Measurements from ENCODE around the gene RNF182.

GRCh38 chr6:13978102-13978640, 53.4 kb downstream of the RNF182 start:
- TF ChIP-seq CTCF (IDR thresholded peaks at IDR 0.05 in 2 of 3, conservative IDR thresholded peaks at IDR 0.05 in 1 of 3; ENCODE audit: control insufficient read depth in 2 of 3, extremely low read depth in 1 of 3, insufficient read depth in 1 of 3, low read depth in 3 of 3, low read length in 3 of 3) = no peak
- TF ChIP-seq ZBTB40 (IDR thresholded peaks at IDR 0.05; ENCODE audit: borderline replicate concordance) = no peak
- no peak for TF ChIP-seq STAT3 (IDR thresholded peaks at IDR 0.05; ENCODE audit: low read depth, low read length)
- no peak for TF ChIP-seq EP300 (IDR thresholded peaks at IDR 0.05; ENCODE audit: borderline replicate concordance in 1 of 2, control insufficient read depth in 1 of 2, low read depth in 2 of 2, low read length in 2 of 2)
- no peak for TF ChIP-seq HDAC2 (IDR thresholded peaks at IDR 0.05)
- TF ChIP-seq CBX3 (IDR thresholded peaks at IDR 0.05; ENCODE audit: borderline replicate concordance, low read depth) = no peak
- TF ChIP-seq TARDBP (IDR thresholded peaks at IDR 0.05; ENCODE audit: borderline replicate concordance) = no peak
- TF ChIP-seq POLR2A (IDR thresholded peaks at IDR 0.05; ENCODE audit: low read depth, low read length) = no peak
- no peak for TF ChIP-seq FOS (IDR thresholded peaks at IDR 0.05; ENCODE audit: borderline replicate concordance, extremely low read depth, insufficient read length)
- no peak for TF ChIP-seq ZNF687 (IDR thresholded peaks at IDR 0.05)
